Type B pancreatic cell (in vitro differentiated cells): Measurements from ENCODE around the gene C2CD4C. TPM values are rescaled to one million over a fixed set of nuclear protein-coding genes. Genes with fewer than 3 reads are reported as not detected.

Source experiments
- DNase-seq: peaks from one replicate; pipeline ENCODE4 v3.0.0; 2021; ENCODE audit warnings: mixed read lengths; ENCODE audit not compliant: unreplicated experiment; ENCODE audit errors: extremely low spot score
- H3K27ac Mint-ChIP-seq: 2 replicates; pipeline ENCODE4 v1.8.0; 2021; ENCODE audit warnings: mild to moderate bottlenecking, mixed read lengths
- H3K27me3 Mint-ChIP-seq: 2 replicates; pipeline ENCODE4 v1.8.0; 2021; ENCODE audit warnings: mixed read lengths
- H3K36me3 Mint-ChIP-seq: 2 replicates; pipeline ENCODE4 v1.8.0; 2021; ENCODE audit warnings: mixed read lengths
- H3K4me1 Mint-ChIP-seq: one replicate; pipeline ENCODE4 v1.8.0; 2021; ENCODE audit warnings: mixed read lengths; ENCODE audit not compliant: unreplicated experiment
- H3K4me3 Mint-ChIP-seq: 2 replicates; pipeline ENCODE4 v1.8.0; 2021; ENCODE audit warnings: mild to moderate bottlenecking, mixed read lengths
- H3K9me3 Mint-ChIP-seq: 2 replicates; pipeline ENCODE4 v1.8.0; 2021; ENCODE audit warnings: mixed read lengths
- total RNA-seq: library from RNA; stranded (reverse); gene quantifications from 2 replicates; pipeline ENCODE4 v1.2.1, GENCODE V29; 2021; ENCODE audit warnings: low replicate concordance
- TF ChIP-seq, protein P1 (sequence below): fragments of 200-600 bp; sonication (generic); conservative IDR thresholded peaks from 2 replicates; pipeline ENCODE4 v1.5.0; 2021; ENCODE audit warnings: antibody characterized with exemption, mild to moderate bottlenecking

Gene C2CD4C
- total RNA-seq, 1 donor from 2014 or later: 6.0 TPM

DNA sequence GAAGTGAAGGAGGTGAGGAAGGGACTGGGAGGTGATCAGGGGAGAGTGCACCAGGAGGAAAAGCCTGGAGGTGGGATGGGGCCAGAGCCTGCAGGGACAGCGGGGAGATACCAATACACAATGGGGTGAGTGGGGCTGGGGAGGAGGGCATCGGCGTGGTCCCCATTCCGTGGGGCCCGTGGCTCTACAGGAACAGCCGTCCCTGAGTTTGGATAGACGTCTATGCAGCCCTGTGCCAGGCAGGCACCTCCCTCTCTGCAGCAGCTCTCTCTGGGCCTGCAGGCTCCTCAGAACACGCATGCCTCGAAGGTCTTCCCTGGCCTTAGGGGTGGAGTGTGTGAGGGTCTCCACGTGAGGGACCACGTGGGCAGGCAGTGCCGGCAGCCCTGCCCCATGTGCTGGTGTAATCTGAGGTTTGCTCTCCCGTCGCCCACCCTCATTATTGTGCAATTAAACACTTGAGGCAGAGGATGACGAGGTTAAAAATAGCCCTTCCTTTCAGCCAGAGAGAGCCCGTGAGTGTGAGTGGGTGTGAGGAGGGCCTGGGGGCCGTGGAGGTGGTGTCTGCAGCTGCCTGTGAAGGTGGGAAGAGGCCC lies 16.5 kb downstream of the C2CD4C start:
- no peak for DNase-seq
- Mint-ChIP-seq H3K27me3 (no peaks in the 10 kb centered on the region), H3K9me3 (peaks cover 4% of the 10 kb centered on the region), H3K4me3 (no peak overlapping the region), H3K27ac (peak overlapping the region; percentile 81), H3K36me3 (no peaks in the 10 kb centered on the region), H3K4me1 (no peaks in the 10 kb centered on the region)
- TF ChIP-seq, protein P1, sequence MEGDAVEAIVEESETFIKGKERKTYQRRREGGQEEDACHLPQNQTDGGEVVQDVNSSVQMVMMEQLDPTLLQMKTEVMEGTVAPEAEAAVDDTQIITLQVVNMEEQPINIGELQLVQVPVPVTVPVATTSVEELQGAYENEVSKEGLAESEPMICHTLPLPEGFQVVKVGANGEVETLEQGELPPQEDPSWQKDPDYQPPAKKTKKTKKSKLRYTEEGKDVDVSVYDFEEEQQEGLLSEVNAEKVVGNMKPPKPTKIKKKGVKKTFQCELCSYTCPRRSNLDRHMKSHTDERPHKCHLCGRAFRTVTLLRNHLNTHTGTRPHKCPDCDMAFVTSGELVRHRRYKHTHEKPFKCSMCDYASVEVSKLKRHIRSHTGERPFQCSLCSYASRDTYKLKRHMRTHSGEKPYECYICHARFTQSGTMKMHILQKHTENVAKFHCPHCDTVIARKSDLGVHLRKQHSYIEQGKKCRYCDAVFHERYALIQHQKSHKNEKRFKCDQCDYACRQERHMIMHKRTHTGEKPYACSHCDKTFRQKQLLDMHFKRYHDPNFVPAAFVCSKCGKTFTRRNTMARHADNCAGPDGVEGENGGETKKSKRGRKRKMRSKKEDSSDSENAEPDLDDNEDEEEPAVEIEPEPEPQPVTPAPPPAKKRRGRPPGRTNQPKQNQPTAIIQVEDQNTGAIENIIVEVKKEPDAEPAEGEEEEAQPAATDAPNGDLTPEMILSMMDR: no peak

- TF ChIP-seq, protein P1: no peak
- peaks cover 4% of the 10 kb centered on the region for H3K9me3 Mint-ChIP-seq
- H3K27ac Mint-ChIP-seq: no peak overlapping the region
- H3K4me1 Mint-ChIP-seq: no peaks in the 10 kb centered on the region
- no peak for DNase-seq
- no peaks in the 10 kb centered on the region for H3K36me3 Mint-ChIP-seq
- H3K4me3 Mint-ChIP-seq: no peak overlapping the region
- no peaks in the 10 kb centered on the region for H3K27me3 Mint-ChIP-seq
Measured at GRCh38 chr19:391726-392374, 17.1 kb downstream of the C2CD4C start.

DNA sequence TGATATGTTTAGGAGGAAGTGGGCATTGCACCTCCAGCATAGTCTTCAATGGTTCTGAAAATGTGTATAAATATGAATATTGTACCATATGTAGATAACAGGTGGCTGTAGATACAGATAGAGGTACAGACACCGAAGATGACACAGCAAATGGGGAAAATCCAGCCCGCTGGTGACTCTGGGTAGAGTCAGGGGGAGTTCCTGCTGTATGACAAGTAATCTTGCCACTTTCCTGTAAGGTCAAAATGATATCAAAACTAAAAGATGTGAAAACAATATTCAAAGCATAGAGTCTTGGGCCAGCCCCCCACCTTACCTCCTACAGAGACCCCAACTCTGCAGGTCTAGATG lies 17.8 kb downstream of the C2CD4C start:
- TF ChIP-seq, protein P1: no peak
- peaks cover 4% of the 10 kb centered on the region for H3K9me3 Mint-ChIP-seq
- no peak overlapping the region for H3K27ac Mint-ChIP-seq
- H3K36me3 Mint-ChIP-seq: no peaks in the 10 kb centered on the region
- H3K27me3 Mint-ChIP-seq: peaks cover 6% of the 10 kb centered on the region
- no peaks in the 10 kb centered on the region for H3K4me1 Mint-ChIP-seq
- no peak for DNase-seq
- no peak overlapping the region for H3K4me3 Mint-ChIP-seq

DNA sequence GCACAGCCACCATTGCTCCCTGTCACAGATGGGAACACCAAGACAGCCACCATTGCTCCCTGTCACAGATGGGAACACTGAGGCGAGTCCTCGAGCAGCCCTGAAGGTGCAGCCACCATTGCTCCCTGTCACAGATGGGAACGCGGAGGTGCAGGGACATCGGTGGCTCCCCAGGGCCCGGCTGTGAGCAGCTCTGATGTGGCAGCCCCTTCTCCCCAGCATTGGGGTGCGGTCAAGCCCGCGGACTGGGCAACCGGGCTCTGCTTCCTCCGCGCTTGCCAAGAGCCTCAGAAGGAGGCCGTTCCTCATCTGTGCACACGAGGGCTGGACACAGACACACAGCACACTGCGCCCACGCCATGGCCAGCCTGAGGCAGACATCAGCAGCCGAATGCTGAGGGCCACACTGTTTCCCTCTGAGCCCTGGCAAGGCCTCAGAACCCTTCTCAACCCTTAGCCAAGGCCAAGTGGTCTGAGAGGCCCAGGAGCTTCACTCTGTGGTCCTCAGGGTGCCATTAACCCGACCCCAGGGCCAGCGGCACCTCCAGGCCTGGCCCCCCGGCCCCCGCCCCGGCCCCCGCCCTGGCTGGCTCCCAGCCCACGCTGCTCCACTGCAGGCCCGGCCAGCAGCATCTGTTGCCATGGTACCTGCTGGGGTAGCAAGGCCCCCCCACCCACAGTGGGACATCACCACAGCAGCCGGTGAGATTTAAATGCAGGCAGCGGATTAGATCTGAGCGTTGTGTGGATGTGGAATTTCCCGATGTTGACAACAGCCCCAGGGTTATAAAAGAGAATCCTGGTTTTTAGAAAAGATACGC lies 18.4 kb downstream of the C2CD4C start:
- peaks cover 2% of the 10 kb centered on the region for H3K9me3 Mint-ChIP-seq
- no peak overlapping the region for H3K27ac Mint-ChIP-seq
- no peak overlapping the region for H3K4me3 Mint-ChIP-seq
- H3K36me3 Mint-ChIP-seq: no peaks in the 10 kb centered on the region
- no peak for DNase-seq
- no peaks in the 10 kb centered on the region for H3K4me1 Mint-ChIP-seq
- H3K27me3 Mint-ChIP-seq: peaks cover 7% of the 10 kb centered on the region
- TF ChIP-seq, protein P1: no peak

DNA sequence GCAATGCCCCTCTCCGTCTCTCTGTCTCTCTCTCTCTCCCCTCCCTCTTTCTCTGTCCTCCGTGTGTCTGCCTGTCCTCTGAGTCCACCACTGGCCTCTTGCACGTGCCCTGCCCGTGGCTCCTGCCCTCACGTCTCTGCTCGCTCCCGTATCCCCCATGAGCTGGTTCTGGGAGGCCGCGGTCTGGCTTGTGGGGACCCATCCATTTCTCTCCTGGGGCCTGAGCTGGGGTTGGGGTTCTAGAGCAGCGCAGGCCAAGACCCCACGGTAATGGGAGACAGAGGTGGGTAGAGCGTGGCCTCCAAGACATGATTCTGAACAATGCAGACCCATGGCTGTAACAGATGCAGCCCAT lies 19.0 kb downstream of the C2CD4C start:
- DNase-seq: no peak
- Mint-ChIP-seq H3K27me3 (peaks cover 7% of the 10 kb centered on the region), H3K4me3 (no peak overlapping the region), H3K9me3 (no peaks in the 10 kb centered on the region), H3K27ac (no peak overlapping the region), H3K4me1 (no peaks in the 10 kb centered on the region), H3K36me3 (no peaks in the 10 kb centered on the region)
- TF ChIP-seq, protein P1: no peak
